Gastrocnemius medialis (tissue), 4 donors: ENCODE data around the gene GALNT9.

Source experiments
- CTCF ChIP-seq, 5 experiments: fragments of 450-650 bp in 3 of 5; fragments of 200-600 bp in 2 of 5; sonication (generic) in 2 of 5; IDR thresholded peaks in 4 of 5; conservative IDR thresholded peaks in 1 of 5; 1 replicate in 4 of 5; 2 replicates in 1 of 5; pipeline ENCODE4 v1.5.1; 2016 to 2019; ENCODE audit warnings: antibody characterized with exemption in 5 of 5, mild to moderate bottlenecking in 3 of 5, moderate library complexity in 3 of 5
- POLR2A ChIP-seq, 2 donors: fragments of 450-650 bp; IDR thresholded peaks; one replicate each; pipeline ENCODE4 v1.6.1; 2017; ENCODE audit warnings: antibody characterized with exemption in 2 of 2, mild to moderate bottlenecking in 2 of 2, moderate library complexity in 2 of 2

- TF ChIP-seq CTCF (IDR thresholded peaks at IDR 0.05 in 4 of 5, conservative IDR thresholded peaks at IDR 0.05 in 1 of 5) (no peak), POLR2A (IDR thresholded peaks at IDR 0.05) (no peak)
Measured at GRCh38 chr12:132176920-132177551, 152.4 kb downstream of the GALNT9 start.
